Liver (tissue), 9 donors: Measurements from ENCODE around the gene ZNF714. TPM values are rescaled to one million over a fixed set of nuclear protein-coding genes. Genes with fewer than 3 reads are reported as not detected.

Experiments used
- DNase-seq: peaks from one replicate; pipeline ENCODE4 v3.0.0-alpha.2; 2017; ENCODE audit warnings: low spot score
- H3K27ac ChIP-seq, 2 donors: one replicate each; pipeline ENCODE4 v1.7.0; 2013; ENCODE audit warnings: inconsistent platforms in 2 of 2, low read length in 2 of 2, control low read depth in 1 of 2, low read depth in 1 of 2, mild to moderate bottlenecking in 1 of 2
- H3K27me3 ChIP-seq, 4 donors: one replicate each; pipeline versions ENCODE4 v1.6.1 to v1.7.0; 2013; ENCODE audit warnings: low read length in 3 of 4, inconsistent platforms in 1 of 4, mild to moderate bottlenecking in 1 of 4, moderate library complexity in 1 of 4; ENCODE audit not compliant: control insufficient read depth in 4 of 4, insufficient read depth in 4 of 4
- H3K36me3 ChIP-seq, 4 donors: one replicate each; pipeline versions ENCODE4 v1.6.1 to v1.7.0; 2013; ENCODE audit warnings: low read length in 3 of 4, mild to moderate bottlenecking in 3 of 4, low read depth in 1 of 4, moderate library complexity in 1 of 4; ENCODE audit not compliant: control insufficient read depth in 4 of 4, insufficient read depth in 3 of 4
- H3K4me1 ChIP-seq, 4 donors: one replicate each; pipeline versions ENCODE4 v1.6.1 to v1.7.0; 2013; ENCODE audit warnings: low read length in 3 of 4, mild to moderate bottlenecking in 3 of 4, moderate library complexity in 1 of 4; ENCODE audit not compliant: control insufficient read depth in 4 of 4, insufficient read depth in 4 of 4
- H3K4me3 ChIP-seq, 3 donors: one replicate each; pipeline versions ENCODE4 v1.6.1 to v1.7.0; 2013; ENCODE audit warnings: low read length in 3 of 3, control low read depth in 1 of 3, low read depth in 1 of 3, mild to moderate bottlenecking in 1 of 3
- H3K9ac ChIP-seq, 2 donors: one replicate each; pipeline ENCODE4 v1.7.0; 2013; ENCODE audit warnings: low read length in 2 of 2, mild to moderate bottlenecking in 2 of 2, moderate library complexity in 2 of 2, control low read depth in 1 of 2, low read depth in 1 of 2
- H3K9me3 ChIP-seq, 4 donors: one replicate each; pipeline versions ENCODE4 v1.6.1 to v1.7.0; 2013; ENCODE audit warnings: low read length in 3 of 4; ENCODE audit not compliant: control insufficient read depth in 4 of 4
- ATF3 ChIP-seq: IDR thresholded peaks from 2 replicates; pipeline ENCODE4 v1.6.1; 2016; ENCODE audit warnings: antibody characterized with exemption
- CTCF ChIP-seq: fragments of 150-350 bp; IDR thresholded peaks from 2 replicates; pipeline ENCODE4 v1.5.1; 2017; ENCODE audit warnings: improper control_type of control experiment, low read depth, low read length; ENCODE audit not compliant: missing input control
- EGR1 ChIP-seq, 2 donors: IDR thresholded peaks; 2 replicates each; pipeline ENCODE4 v1.6.1; 2016 to 2018; ENCODE audit warnings: antibody characterized with exemption in 2 of 2, low read depth in 2 of 2
- FOXA2 ChIP-seq: IDR thresholded peaks from 2 replicates; pipeline ENCODE4 v1.6.1; 2016; ENCODE audit warnings: antibody characterized with exemption
- GABPA ChIP-seq, 2 donors: IDR thresholded peaks in 1 of 2; conservative IDR thresholded peaks in 1 of 2; 2 replicates each; pipeline ENCODE4 v1.6.1; 2016; ENCODE audit warnings: antibody characterized with exemption in 2 of 2, mild to moderate bottlenecking in 1 of 2, moderate library complexity in 1 of 2
- HNF4A ChIP-seq, 2 donors: conservative IDR thresholded peaks; 2 replicates each; pipeline ENCODE4 v1.6.1; 2016; ENCODE audit warnings: antibody characterized with exemption in 2 of 2, mild to moderate bottlenecking in 2 of 2
- HNF4G ChIP-seq: IDR thresholded peaks from 2 replicates; pipeline ENCODE4 v1.6.1; 2016; ENCODE audit warnings: antibody characterized with exemption
- NR2F2 ChIP-seq: IDR thresholded peaks from 2 replicates; pipeline ENCODE4 v1.6.1; 2016; ENCODE audit warnings: antibody characterized with exemption
- RAD21 ChIP-seq, 2 donors: IDR thresholded peaks; 2 replicates each; pipeline ENCODE4 v1.6.1; 2016; ENCODE audit warnings: antibody characterized with exemption in 2 of 2, mild to moderate bottlenecking in 2 of 2
- REST ChIP-seq: IDR thresholded peaks from 2 replicates; pipeline ENCODE4 v1.6.1; 2016; ENCODE audit warnings: antibody characterized with exemption, mild to moderate bottlenecking
- RXRA ChIP-seq, 2 donors: IDR thresholded peaks; 2 replicates each; pipeline ENCODE4 v1.6.1; 2017 to 2018; ENCODE audit warnings: antibody characterized with exemption in 2 of 2, mild to moderate bottlenecking in 1 of 2
- SP1 ChIP-seq: IDR thresholded peaks from 2 replicates; pipeline ENCODE4 v1.6.1; 2018; ENCODE audit warnings: antibody characterized with exemption, mild to moderate bottlenecking
- TAF1 ChIP-seq: conservative IDR thresholded peaks from 2 replicates; pipeline ENCODE4 v1.6.1; 2016; ENCODE audit warnings: antibody characterized with exemption, mild to moderate bottlenecking
- ZBTB33 ChIP-seq: IDR thresholded peaks from 2 replicates; pipeline ENCODE4 v1.6.1; 2016; ENCODE audit warnings: antibody characterized with exemption
- WGBS: extraction: QIAGEN DNeasy Blood & Tissue Kit; methylation state at CpG from one replicate; pipeline ENCODE4 v1.1.7; 2013; 5-methylcytosine and 5-hydroxymethylcytosine counted together
- polyA plus RNA-seq, 2 donors: library from polyadenylated mRNA; stranded (reverse) in 1 of 2; unstranded in 1 of 2; fragments of 200-250 nt in 1 of 2; fragments of >200 nt in 1 of 2; fragmentation: Nextera tagmentation in 1 of 2; extraction: Ambion mirVana in 1 of 2; gene quantifications; one replicate each; pipeline versions ENCODE4 v1.2.1 to v1.2.3, GENCODE V29; 2013 to 2015
- total RNA-seq, 2 donors: library from RNA; depleted of rRNA; stranded (reverse); fragments of >200 nt; gene quantifications; one replicate each; pipeline ENCODE4 v1.2.3, GENCODE V29; 2014
- donor health status: healthy.
- donor health status: healthy.
- donor health status: healthy.
- donor health status: healthy.
- donor health status: healthy.

The ZNF714 gene
- total and polyA plus RNA-seq, 4 donors, result 0.22 to 4.7 (median 0.81) TPM

GRCh38 chr19:21092109-21092508 lies 10.1 kb downstream of the ZNF714 start (continued):
- TF ChIP-seq CTCF (no peak), RAD21 (IDR thresholded peaks at IDR 0.05) (no peak), ATF3 (no peak), NR2F2 (no peak), RXRA (IDR thresholded peaks at IDR 0.05) (no peak), HNF4A (conservative IDR thresholded peaks at IDR 0.05) (no peak)

- WGBS, result 90% methylated on average over 1 of the region's 1 CpG
- TF ChIP-seq HNF4G, result no peak
- TF ChIP-seq ZBTB33, result no peak
- TF ChIP-seq ATF3, result no peak
- no peak for TF ChIP-seq EGR1 (IDR thresholded peaks at IDR 0.05; ENCODE audit: low read depth in 2 of 2)
- no peak for TF ChIP-seq GABPA (IDR thresholded peaks at IDR 0.05 in 1 of 2, conservative IDR thresholded peaks at IDR 0.05 in 1 of 2)
- no peak for TF ChIP-seq CTCF
- TF ChIP-seq FOXA2, result no peak
- TF ChIP-seq TAF1, result no peak
- no peak for TF ChIP-seq SP1
- no peaks in the 10 kb centered on the region for H3K36me3 ChIP-seq
Measured at GRCh38 chr19:21094347-21095025, 12.5 kb downstream of the ZNF714 start.

GRCh38 chr19:21098291-21098690 lies 16.3 kb downstream of the ZNF714 start:
- Histone ChIP-seq H3K9ac (no peak overlapping the region), H3K27ac (no peak overlapping the region), H3K9me3 (peaks cover 0 to 1% (median 0%) of the 10 kb centered on the region in 4 donors), H3K36me3 (no peaks in the 10 kb centered on the region), H3K27me3 (no peaks in the 10 kb centered on the region), H3K4me3 (no peak overlapping the region), H3K4me1 (no peaks in the 10 kb centered on the region)
- no peak for TF ChIP-seq GABPA (IDR thresholded peaks at IDR 0.05 in 1 of 2, conservative IDR thresholded peaks at IDR 0.05 in 1 of 2)
- TF ChIP-seq SP1, result no peak
- TF ChIP-seq REST, result no peak
- TF ChIP-seq FOXA2, result no peak
- TF ChIP-seq HNF4G, result no peak
- no peak for TF ChIP-seq RAD21 (IDR thresholded peaks at IDR 0.05)
- TF ChIP-seq ZBTB33, result no peak
- WGBS, result 88% methylated on average over 2 of the region's 2 CpGs
- DNase-seq, result no peak

More at GRCh38 chr19:21094347-21095025, 12.5 kb downstream of the ZNF714 start:
- H3K9me3 ChIP-seq, result peaks cover 0 to 1% (median 0%) of the 10 kb centered on the region in 4 donors
- H3K9ac ChIP-seq, result no peak overlapping the region
- no peak for DNase-seq
- H3K27me3 ChIP-seq, result no peaks in the 10 kb centered on the region
- no peaks in the 10 kb centered on the region for H3K4me1 ChIP-seq
- H3K4me3 ChIP-seq, result no peak overlapping the region
- H3K27ac ChIP-seq, result no peak overlapping the region
